HUDEP-2 (cell line): ENCODE measurements around the gene ADARB2.

Experiments
- DNase-seq, 76 experiments: peaks; one replicate each; lab custom pipeline; 2025; ENCODE audit not compliant: unreplicated experiment in 76 of 76; lab: John Stamatoyannopoulos, UW

Gene ADARB2

DNA sequence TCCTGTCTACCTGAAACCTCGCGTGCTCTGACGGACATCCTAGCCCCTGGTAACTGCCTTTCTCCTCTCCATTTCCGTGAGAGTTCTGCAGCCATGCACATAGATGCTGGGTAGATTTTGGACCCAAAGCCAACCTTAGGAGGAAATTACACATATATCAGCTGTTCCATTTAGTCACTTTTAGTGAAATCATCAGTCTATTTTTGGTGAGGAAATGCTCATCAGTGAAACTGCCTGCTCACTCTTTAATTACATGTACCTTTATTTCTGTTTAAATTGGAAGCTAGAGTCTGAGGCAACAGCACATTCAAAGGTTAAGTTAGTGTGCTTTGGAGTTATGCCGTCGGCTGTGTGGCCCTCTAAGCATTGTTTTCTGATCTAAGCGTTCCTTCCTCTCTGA is 449.8 kb downstream of the ADARB2 start:
- DNase-seq = no peak

GRCh38 chr10:1284076-1284475 is 453.2 kb downstream of the ADARB2 start:
- DNase-seq = no peak

DNA sequence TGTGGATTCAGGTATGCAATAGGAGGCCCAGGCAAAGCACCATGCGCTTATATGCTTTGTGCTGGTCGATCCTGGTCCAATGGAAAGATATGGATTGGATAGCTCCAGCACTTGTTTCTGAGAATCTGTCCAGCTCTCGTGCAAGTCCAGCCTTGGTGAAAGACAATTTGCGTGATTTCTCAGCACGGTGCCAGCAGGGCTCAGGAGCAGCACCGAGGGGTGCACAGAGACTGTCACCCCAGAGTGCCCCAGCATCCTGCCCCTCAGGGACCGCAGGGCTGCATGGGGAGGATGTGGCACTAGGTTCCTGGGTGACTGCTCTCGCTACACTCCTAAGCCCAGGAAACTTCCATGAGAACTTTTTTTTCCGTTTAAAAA is 455.9 kb downstream of the ADARB2 start:
- no peak for DNase-seq

DNA sequence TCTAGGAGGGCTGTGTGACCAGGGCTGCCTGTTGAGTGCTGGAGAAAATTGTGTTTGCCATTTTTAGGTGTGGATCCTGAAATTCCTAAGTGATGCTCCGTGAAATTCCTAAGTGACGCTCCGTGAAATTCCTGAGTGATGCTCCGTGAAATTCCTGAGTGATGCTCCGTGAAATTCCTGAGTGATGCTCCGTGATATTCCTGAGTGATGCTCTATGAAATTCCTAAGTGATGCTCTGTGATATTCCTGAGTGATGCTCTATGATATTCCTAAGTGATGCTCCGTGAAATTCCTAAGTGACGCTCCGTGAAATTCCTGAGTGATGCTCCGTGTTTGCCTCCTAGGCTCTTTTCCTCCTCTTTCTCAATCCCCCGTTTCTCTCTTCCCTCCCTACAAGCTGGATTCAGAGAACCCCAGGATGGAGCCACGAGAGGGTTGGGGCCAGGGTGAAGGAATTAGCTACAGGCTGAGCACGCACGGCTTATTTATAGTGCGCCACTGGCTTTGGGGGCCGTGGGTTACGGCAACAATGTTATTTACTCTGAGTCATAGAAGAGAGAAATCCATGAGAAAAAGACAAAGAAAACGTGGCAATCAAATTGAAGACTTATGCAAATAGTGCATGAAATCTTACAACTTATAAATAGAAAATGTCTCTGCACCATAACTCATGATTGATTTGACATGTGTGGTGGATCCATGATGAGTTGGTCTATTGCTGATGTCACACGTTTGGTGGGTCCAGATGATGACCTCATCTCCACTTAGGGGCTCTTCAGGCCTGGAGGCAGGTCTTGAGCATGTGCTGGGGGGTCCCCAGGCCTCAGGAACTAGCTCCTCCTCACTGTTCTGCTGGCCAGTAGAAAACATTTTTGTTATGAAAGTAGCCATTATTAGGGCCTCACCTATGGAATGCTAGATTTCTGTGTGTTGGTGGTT is 456.6 kb downstream of the ADARB2 start:
- DNase-seq = no peak

- no peak for DNase-seq
Measured at GRCh38 chr10:1278306-1278705, 459.0 kb downstream of the ADARB2 start.

DNA sequence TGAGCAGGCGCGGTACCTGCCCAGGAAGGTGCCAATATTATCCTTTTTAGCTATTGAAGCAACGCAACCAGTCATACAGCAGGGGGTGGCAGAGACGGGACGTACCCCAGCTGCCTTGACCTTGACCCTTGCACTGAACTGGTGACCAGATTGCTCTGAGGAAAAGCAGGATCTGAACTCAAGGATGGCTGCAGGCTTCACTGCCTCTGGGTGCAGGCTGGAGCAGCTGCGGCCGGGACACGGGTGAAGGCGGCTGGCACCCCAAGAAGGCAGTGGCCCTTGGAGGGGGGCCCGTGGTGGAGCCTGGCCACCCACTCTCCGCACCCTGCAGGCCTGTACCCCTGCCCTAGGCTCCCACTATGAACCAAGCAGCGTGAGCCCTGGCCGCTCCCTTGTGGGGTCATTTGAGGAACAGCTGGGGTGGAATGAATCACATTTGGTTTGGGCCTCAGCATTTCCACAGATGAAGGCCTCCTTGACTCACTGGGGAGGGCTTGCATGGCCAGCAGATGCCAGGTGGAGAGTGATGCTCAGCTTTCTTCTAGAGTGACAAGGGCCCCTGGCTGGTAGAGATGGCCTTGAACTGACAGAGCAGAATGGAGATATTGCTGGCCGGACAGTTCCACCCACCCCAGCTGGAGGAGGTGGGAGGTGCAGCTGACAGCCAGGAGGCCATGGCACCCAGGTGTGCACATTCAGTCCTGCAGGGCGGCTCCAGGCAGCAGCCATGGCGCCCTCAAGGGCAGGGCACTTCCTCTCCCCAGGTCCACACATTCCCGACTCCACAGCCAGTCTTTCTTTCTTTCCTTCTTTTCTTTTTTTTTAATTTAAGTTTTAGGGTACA is 462.4 kb downstream of the ADARB2 start:
- no peak for DNase-seq

DNA sequence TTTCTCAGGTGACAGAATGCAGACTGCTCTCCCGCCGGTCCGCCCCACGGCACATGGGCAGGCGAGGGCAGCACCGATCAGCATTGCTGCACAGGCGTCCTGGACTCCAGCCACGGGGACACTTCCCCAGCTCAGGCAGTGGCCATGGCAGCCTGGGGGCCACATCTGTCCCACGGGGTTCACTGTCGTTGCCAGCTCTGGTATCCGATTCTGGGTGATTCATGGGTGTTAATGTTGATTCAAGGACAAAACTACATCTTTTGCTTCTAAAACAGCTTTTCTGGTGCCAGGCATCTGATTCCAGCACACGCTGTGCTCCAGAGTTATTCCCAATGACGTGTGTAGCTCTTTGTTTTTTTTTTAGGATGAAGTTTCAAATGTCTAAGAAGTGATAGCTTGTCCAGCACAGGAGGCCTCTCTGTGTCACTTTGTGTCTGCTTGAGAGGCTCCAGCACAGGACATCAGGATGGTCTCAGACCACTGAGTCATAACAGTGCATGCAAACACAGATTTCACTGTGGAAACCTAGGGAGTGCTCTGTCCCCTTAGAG is 463.1 kb downstream of the ADARB2 start:
- DNase-seq = no peak

- DNase-seq = no peak
Measured at GRCh38 chr10:1273372-1274105, 463.8 kb downstream of the ADARB2 start.

DNA sequence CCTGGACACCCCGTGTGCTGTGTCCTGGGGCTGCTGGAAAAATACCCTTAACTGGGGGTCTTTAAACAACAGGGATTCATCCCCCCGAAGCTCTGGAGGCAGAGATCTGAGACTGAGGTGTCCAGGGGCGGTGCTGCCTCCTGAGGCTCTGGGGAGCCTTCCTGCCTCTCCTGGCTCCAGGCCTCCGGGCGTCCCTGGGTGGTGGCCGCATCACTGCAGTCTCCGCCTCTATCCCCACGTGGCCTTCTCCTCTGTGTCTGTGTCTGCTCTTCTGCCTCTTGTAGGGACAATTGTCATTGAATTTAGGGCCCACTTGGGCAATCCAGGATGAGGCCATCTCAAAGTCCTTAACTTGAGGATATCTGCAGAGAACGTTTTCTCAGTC is 464.6 kb downstream of the ADARB2 start:
- no peak for DNase-seq

DNA sequence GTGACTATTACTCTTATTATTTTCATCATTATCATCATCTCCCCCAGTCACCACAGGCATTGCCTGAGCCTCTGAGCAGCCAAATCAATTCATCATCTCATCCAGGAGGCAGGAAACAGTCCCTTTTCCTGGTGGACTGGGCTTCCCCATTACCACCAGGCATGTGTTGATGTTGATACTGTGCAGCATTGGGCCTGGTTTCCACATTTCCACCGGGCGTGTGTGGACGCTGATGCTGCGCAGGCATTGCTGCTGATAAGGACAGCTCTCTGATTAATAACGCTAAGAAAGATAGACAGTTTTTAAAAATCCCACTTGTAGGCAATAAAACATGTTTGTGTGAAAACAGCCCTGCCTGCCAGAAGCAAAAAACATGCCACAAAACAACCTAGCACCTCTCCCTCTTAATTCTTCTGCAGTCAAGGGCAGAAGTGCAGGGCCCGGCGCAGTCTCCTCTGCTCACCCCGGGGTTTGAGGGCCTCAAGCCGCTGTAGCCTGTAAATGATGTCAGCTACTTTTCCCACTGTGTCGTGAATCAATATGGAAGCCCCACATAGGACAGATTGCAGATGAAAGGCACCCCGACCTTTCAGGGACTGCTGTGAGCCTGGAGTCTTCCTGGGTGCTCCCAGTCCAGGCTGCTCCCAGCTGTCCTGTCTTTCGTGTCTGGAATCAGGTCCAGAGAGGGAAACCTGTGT is 465.1 kb downstream of the ADARB2 start:
- no peak for DNase-seq

- no peak for DNase-seq
Measured at GRCh38 chr10:1270906-1271305, 466.4 kb downstream of the ADARB2 start.

- no peak for DNase-seq
Measured at GRCh38 chr10:1270490-1270889, 466.8 kb downstream of the ADARB2 start.

DNA sequence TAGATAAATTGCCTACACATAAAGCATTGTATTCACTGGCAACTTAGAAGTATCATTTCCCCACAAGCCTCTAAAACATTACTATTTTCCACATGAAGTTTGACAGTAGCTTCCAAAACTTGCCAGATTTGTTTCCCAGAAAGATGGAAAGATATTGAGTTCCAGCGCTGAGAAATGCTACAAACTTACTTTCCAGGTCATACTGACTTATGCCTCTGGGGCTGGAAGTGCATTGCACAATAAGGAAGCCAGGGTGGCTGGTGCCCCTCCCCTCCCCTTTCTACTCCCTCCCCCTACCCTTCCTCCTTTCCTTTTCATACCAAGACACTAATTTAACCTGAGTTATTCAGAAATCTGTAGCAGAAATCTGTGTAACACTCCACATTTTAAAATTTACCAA is 468.5 kb downstream of the ADARB2 start:
- DNase-seq = no peak

- no peak for DNase-seq
Measured at GRCh38 chr10:1267568-1267967, 469.8 kb downstream of the ADARB2 start.

DNA sequence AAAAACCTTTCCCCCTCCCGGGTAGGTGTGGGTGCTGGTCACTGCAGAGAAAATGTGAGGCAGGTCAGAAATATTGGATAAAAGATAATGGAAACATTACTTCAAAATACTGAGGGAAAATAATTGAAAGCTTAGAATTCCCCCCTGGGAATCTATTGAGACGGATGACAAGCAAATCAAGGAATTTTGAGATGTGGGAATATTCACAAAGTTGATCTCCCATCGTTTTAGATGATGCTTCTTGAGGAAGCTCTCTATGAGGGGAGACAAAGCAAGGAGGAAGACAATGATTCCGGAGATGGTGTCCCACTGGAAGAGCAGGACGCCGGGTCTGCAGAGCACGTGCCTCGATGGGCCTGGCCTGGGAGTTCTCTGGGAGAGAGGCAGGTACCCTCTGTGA is 470.2 kb downstream of the ADARB2 start:
- DNase-seq = no peak

- no peak for DNase-seq
Measured at GRCh38 chr10:1266033-1266802, 471.1 kb downstream of the ADARB2 start.

DNA sequence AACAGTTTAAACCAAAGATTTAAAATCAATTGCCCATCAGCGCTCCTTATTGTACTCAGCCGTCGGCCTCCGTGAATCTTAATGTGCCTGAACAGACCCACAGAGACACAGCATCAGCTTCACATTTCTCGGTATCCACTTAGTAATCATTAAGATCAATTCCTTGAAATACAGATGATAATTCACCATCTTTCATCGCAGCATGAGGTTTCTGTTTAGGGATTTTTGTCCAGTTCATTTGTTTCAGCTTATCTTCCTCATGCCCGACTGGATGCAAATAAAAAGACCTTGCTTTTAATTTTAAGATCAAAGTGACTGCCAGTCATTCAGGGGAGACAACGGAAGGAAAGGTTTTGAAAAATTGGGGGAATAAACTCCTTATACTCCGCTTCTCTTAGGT is 473.3 kb downstream of the ADARB2 start:
- DNase-seq = no peak

DNA sequence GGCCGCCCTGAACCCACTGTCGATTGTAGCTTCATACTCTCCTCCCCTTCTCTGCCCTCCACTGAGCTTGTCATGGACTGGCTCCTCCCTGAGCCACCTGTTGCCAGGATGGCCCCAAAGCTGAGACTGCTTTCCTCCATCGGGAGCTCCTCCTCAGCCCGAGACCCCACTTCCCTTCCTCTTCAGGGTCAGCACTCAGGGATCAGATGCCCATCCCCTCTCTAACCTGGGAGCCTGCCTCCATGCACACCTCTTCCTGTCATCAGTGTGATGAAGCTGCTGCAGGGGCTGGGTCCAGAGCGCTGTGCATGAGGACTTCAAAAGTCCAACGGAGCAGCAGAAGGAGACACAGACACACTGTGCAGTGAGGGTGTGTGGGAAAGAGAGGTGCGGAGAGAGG is 480.1 kb downstream of the ADARB2 start:
- DNase-seq = no peak

DNA sequence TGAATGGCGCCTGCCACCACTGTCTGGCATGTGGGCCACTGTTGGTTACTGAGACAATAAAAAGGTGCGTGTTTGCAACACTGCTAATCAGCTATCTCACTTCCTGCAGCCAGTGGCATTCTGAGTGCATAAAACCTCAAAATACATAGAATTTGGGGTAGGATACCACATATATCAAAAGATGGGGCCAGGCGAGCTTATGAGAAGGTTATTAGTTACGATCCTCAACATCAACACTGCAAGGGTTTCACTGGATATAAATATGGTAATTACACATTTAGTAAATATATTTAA is 480.9 kb downstream of the ADARB2 start:
- no peak for DNase-seq
